K562 (cell line): ENCODE results near the gene TPGS1. TPM values are rescaled to one million over a fixed set of nuclear protein-coding genes. Genes with fewer than 3 reads are reported as not detected.

Experiments
- AFF4 ChIP-seq: sonication (generic); formaldehyde crosslinking; IDR thresholded peaks from 2 replicates; pipeline ENCODE4 v1.8.0; 2023; ENCODE audit warnings: mild to moderate bottlenecking, missing genetic modification reagents
- BRD4 ChIP-seq: fragments of 200-600 bp; sonication (generic); IDR thresholded peaks from 2 replicates; pipeline ENCODE4 v1.6.1; 2017; ENCODE audit warnings: inconsistent platforms
- CXXC5 ChIP-seq: fragments of 250-450 bp; sonication (Bioruptor Pico); IDR thresholded peaks from 2 replicates; pipeline ENCODE4 v1.8.0; 2022; ENCODE audit warnings: inconsistent platforms, mild to moderate bottlenecking, moderate library complexity
- E2F6 ChIP-seq, 2 experiments: IDR thresholded peaks; 2 replicates each; pipeline ENCODE4 v1.6.1; 2011; ENCODE audit warnings: borderline replicate concordance in 1 of 2, control low read depth in 1 of 2, low read depth in 1 of 2, low read length in 1 of 2, mild to moderate bottlenecking in 1 of 2, mixed read lengths in 1 of 2, moderate library complexity in 1 of 2; ENCODE audit not compliant: insufficient read depth in 1 of 2, insufficient read length in 1 of 2, poor library complexity in 1 of 2, severe bottlenecking in 1 of 2; ENCODE audit errors: extremely low read depth in 1 of 2
- GTF3C2 ChIP-seq: IDR thresholded peaks from 3 replicates; pipeline ENCODE4 v1.6.1; 2011; ENCODE audit warnings: borderline replicate concordance, mild to moderate bottlenecking, moderate library complexity; ENCODE audit not compliant: insufficient read length; ENCODE audit errors: extremely low read depth
- RERE ChIP-seq: sonication (generic); formaldehyde crosslinking; IDR thresholded peaks from 2 replicates; pipeline ENCODE4 v1.8.0; 2023; ENCODE audit warnings: missing genetic modification reagents, mild to moderate bottlenecking, borderline replicate concordance
- SAFB2 ChIP-seq: fragments of 200-400 bp; formaldehyde crosslinking; IDR thresholded peaks from 2 replicates; pipeline ENCODE4 v1.6.1; 2018; ENCODE audit warnings: borderline replicate concordance, low read length, low read depth, moderate library complexity; ENCODE audit not compliant: severe bottlenecking
- ZFX ChIP-seq: sonication (generic); formaldehyde crosslinking; IDR thresholded peaks from 2 replicates; pipeline ENCODE4 v1.8.0; 2022; ENCODE audit warnings: mild to moderate bottlenecking, missing genetic modification reagents, moderate library complexity
- polyA plus RNA-seq, 8 experiments: library from polyadenylated mRNA; depleted of rRNA in 4 of 8; stranded (reverse) in 5 of 8; unstranded in 3 of 8; fragments of >200 nt; fragmentation: Nextera tagmentation in 2 of 8; fragmentation: Illumina TruSeq in 1 of 8; extraction: Ambion mirVana in 2 of 8; extraction: Trizol in 1 of 8; gene quantifications; 2 replicates each; pipeline versions ENCODE4 v1.2.1 to v1.2.3, GENCODE V29; 2011 to 2014; ENCODE audit warnings: inconsistent platforms in 1 of 8, missing spikeins in 1 of 8
- total RNA-seq, 7 experiments: library from RNA; depleted of rRNA in 6 of 7; stranded (reverse); fragments of >200 nt in 6 of 7; fragmentation: Illumina TruSeq in 2 of 7; extraction: Trizol in 2 of 7; gene quantifications; 2 replicates each; pipeline versions ENCODE4 v1.2.1 to v1.2.3, GENCODE V29; 2011 to 2021; ENCODE audit warnings: low replicate concordance in 1 of 7

TPGS1 gene
- total and polyA plus RNA-seq, 9 of the 15 experiments (the other 6 are each of a cell fraction or from before 2014, with no cell fraction given), result 0.30 to 31.6 (median 1.2) TPM; not detected in 2

GRCh38 chr19:461721-462551, 45.4 kb upstream of the TPGS1 start (continued):
- TF ChIP-seq E2F6 (IDR thresholded peaks at IDR 0.05; ENCODE audit: borderline replicate concordance in 1 of 2, extremely low read depth in 1 of 2, insufficient read depth in 1 of 2, insufficient read length in 1 of 2, low read depth in 1 of 2, low read length in 1 of 2, poor library complexity in 1 of 2, severe bottlenecking in 1 of 2) (peak in 1 of 2 experiments; percentile 65), RERE (0 out of 2 replicates have a peak, but pooled peaks have one; percentile 51), GTF3C2 (no peak), ZFX (peak; percentile 64), BRD4 (no peak), CXXC5 (peak; percentile 59), AFF4 (CRISPR knock-in tag) (peak; percentile 57; the same call in 1 of the 2 replicates), SAFB2 (no peak)
